ENCODE measurements around the gene GJC1. TPM values are rescaled to one million over a fixed set of nuclear protein-coding genes. Genes with fewer than 3 reads are reported as not detected.

Gene GJC1
- total and polyA plus RNA-seq, 2 donors (not counting 3 experiments of a cell fraction or from before 2014, with no cell fraction given), result 13.8 to 39.7 TPM

DNA sequence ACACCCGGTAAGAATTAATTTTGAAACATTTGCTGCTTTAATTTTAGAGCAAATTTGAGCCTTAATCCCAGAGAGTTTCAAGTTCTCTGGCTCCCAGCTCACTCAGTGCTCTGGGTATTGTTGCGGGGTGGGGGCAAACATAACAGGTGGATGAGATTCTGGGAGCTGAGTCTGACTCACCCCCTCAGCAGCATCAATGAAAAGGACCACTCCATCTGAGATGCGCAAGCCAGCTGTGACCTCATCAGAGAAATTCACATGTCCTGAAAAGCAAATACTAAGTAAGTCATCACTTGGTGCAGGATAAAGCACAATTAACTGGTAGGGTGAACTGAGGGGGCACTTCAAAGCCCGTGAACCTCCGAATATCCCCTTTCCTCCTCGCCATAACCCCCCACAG lies 49.3 kb upstream of the GJC1 start:
- H2AFZ ChIP-seq (ENCODE audit: low read depth, low read length), result no peak overlapping the region
- DNase-seq (ENCODE audit: low read depth, low spot score), result no peak
- FAIRE-seq, result no peak
- ChIA-PET POLR2A (interaction anchor here (1.3 kb wide), 1 partner anchor 19 kb away, joined by 3 read pairs; no protein-coding TSS in a partner anchor), CTCF (interaction anchor here (0.7 to 9.3 kb wide), 23 partner anchors 10 to 256 kb away, joined by 3 to 295 read pairs (median 6); partner anchors contain the start of genes ACBD4, ADAM11 and EFTUD2)
- intact Hi-C loops (cut with micrococcal nuclease), result no loop called here
- dilution Hi-C loops (cut with MboI; ENCODE audit: extremely low pct_ligation_motif_present, low sequenced_read_pairs), result no loop called here
- no peak overlapping the region for H3K27ac ChIP-seq (ENCODE audit: insufficient read depth, low read depth, low read length)
- H3K9ac ChIP-seq (replicated peaks; ENCODE audit: extremely low read depth, insufficient read depth, low read length), result no peak overlapping the region
- H3K27me3 ChIP-seq (ENCODE audit: control insufficient read depth in 2 of 2, insufficient read depth in 2 of 2, low read length in 2 of 2), result no peaks in the 10 kb centered on the region
- H3K36me3 ChIP-seq (ENCODE audit: control insufficient read depth in 2 of 2, extremely low read depth in 1 of 2, insufficient read depth in 2 of 2, low read length in 2 of 2), result peaks cover 30 to 36% of the 10 kb centered on the region in 2 experiments
- H3K4me1 ChIP-seq (ENCODE audit: control insufficient read depth, extremely low read depth, insufficient read depth, low read length), result no peaks in the 10 kb centered on the region
- no peaks in the 10 kb centered on the region for H3K9me3 ChIP-seq (replicated peaks; ENCODE audit: control insufficient read depth, insufficient read depth, low read length)
- H3K4me2 ChIP-seq (ENCODE audit: insufficient read depth, low read length), result no peak overlapping the region
- H4K20me1 ChIP-seq (replicated peaks; ENCODE audit: control insufficient read depth, extremely low read depth, insufficient read depth, low read length), result no peaks in the 10 kb centered on the region
- H3K79me2 ChIP-seq (ENCODE audit: control insufficient read depth, insufficient read depth, low read length), result no peaks in the 10 kb centered on the region
- H3K9me1 ChIP-seq (replicated peaks; ENCODE audit: control insufficient read depth, extremely low read depth, insufficient read depth, low read length), result no peaks in the 10 kb centered on the region
- BruUV-seq (replicated peaks), result no TSS peak
- H3K4me3 ChIP-seq (replicated peaks in 1 of 3; ENCODE audit: insufficient read depth in 1 of 3, low read depth in 1 of 3, low read length in 3 of 3), result no peak overlapping the region
- TF ChIP-seq POLR2AphosphoS5 (IDR thresholded peaks at IDR 0.05; ENCODE audit: insufficient read depth, low read depth, low read length), result no peak
- no peak for TF ChIP-seq GATA2 (IDR thresholded peaks at IDR 0.05; ENCODE audit: insufficient read depth, insufficient read length, low read depth, low read length)
- TF ChIP-seq, protein P1, sequence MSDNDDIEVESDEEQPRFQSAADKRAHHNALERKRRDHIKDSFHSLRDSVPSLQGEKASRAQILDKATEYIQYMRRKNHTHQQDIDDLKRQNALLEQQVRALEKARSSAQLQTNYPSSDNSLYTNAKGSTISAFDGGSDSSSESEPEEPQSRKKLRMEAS (IDR thresholded peaks at IDR 0.05; ENCODE audit: insufficient read depth, insufficient read length), result no peak
- no peak for TF ChIP-seq JUN (IDR thresholded peaks at IDR 0.05; ENCODE audit: borderline replicate concordance, insufficient read depth, insufficient read length, low read depth)
- no peak for TF ChIP-seq MYC (IDR thresholded peaks at IDR 0.05; ENCODE audit: low read depth, low read length)
- no peak for TF ChIP-seq FOS (IDR thresholded peaks at IDR 0.05; ENCODE audit: borderline replicate concordance, insufficient read depth, low read length)
- TF ChIP-seq, protein P2, sequence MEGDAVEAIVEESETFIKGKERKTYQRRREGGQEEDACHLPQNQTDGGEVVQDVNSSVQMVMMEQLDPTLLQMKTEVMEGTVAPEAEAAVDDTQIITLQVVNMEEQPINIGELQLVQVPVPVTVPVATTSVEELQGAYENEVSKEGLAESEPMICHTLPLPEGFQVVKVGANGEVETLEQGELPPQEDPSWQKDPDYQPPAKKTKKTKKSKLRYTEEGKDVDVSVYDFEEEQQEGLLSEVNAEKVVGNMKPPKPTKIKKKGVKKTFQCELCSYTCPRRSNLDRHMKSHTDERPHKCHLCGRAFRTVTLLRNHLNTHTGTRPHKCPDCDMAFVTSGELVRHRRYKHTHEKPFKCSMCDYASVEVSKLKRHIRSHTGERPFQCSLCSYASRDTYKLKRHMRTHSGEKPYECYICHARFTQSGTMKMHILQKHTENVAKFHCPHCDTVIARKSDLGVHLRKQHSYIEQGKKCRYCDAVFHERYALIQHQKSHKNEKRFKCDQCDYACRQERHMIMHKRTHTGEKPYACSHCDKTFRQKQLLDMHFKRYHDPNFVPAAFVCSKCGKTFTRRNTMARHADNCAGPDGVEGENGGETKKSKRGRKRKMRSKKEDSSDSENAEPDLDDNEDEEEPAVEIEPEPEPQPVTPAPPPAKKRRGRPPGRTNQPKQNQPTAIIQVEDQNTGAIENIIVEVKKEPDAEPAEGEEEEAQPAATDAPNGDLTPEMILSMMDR (IDR thresholded peaks at IDR 0.05; ENCODE audit: extremely low read depth in 1 of 2, insufficient read depth in 1 of 2, low read depth in 1 of 2, low read length in 2 of 2), result no peak
- TF ChIP-seq EZH2 (IDR thresholded peaks at IDR 0.05; ENCODE audit: borderline replicate concordance, low read depth, low read length, severe bottlenecking), result no peak
- no peak for TF ChIP-seq POLR2A (IDR thresholded peaks at IDR 0.05; ENCODE audit: low read depth, low read length)
